B cell (primary cell): ENCODE data around the gene VPS13D. TPM values are rescaled to one million over a fixed set of nuclear protein-coding genes. Genes with fewer than 3 reads are reported as not detected.

Source experiments
- ATAC-seq: fragments of 200-7000 bp; cut with Tn5 transposase; one replicate; pipeline ENCODE4 v1.10.0; 2021; ENCODE audit warnings: low read depth, mild to moderate bottlenecking, moderate number of reproducible peaks, moderate library complexity
- CTCF ChIA-PET: fragments of 350-600 bp; sonication (Branson Sonifier 250); formaldehyde crosslinking; loops from one replicate; lab custom pipeline; 2021; ENCODE audit warnings: antibody characterized with exemption, inconsistent platforms; lab: Charles Lee
- POLR2A ChIA-PET: fragments of 350-600 bp; sonication (Branson Sonifier 250); formaldehyde crosslinking; loops from one replicate; lab custom pipeline; 2021; ENCODE audit warnings: antibody characterized with exemption; lab: Charles Lee
- DNase-seq: peaks from one replicate; pipeline ENCODE4 v3.0.0; 2013
- H2AFZ ChIP-seq: 2 replicates; pipeline ENCODE4 v1.6.1; 2012; ENCODE audit warnings: mild to moderate bottlenecking, low read depth, low read length; ENCODE audit not compliant: insufficient read depth, poor library complexity, severe bottlenecking
- H3K27ac ChIP-seq, 2 donors: 1 replicate in 1 of 2; 2 replicates in 1 of 2; pipeline ENCODE4 v1.5.1; 2012 to 2013; ENCODE audit warnings: low read length in 2 of 2, mild to moderate bottlenecking in 2 of 2, moderate library complexity in 1 of 2
- H3K27me3 ChIP-seq, 4 experiments: fragments of 200-600 bp in 1 of 4; sonication (generic) in 1 of 4; replicated peaks in 1 of 4; 1 replicate in 2 of 4; 2 replicates in 2 of 4; pipeline versions ENCODE4 v1.6.1 to v1.7.0; 2013 to 2016; ENCODE audit warnings: low read length in 3 of 4, mild to moderate bottlenecking in 2 of 4, mixed read lengths in 1 of 4, moderate library complexity in 1 of 4; ENCODE audit not compliant: insufficient read depth in 4 of 4, control insufficient read depth in 3 of 4; ENCODE audit errors: control extremely low read depth in 1 of 4
- H3K36me3 ChIP-seq, 2 experiments: replicated peaks in 1 of 2; 1 replicate in 1 of 2; 2 replicates in 1 of 2; pipeline versions ENCODE4 v1.6.1 to v1.7.1; 2013; ENCODE audit warnings: low read length in 1 of 2; ENCODE audit not compliant: insufficient read depth in 2 of 2, control insufficient read depth in 1 of 2; ENCODE audit errors: control extremely low read depth in 1 of 2, extremely low read depth in 1 of 2
- H3K4me1 ChIP-seq, 2 donors: fragments of 200-600 bp in 1 of 2; sonication (generic) in 1 of 2; 1 replicate in 1 of 2; 2 replicates in 1 of 2; pipeline versions ENCODE4 v1.5.1 to v1.6.1; 2013 to 2017; ENCODE audit warnings: low read length in 2 of 2; ENCODE audit not compliant: control insufficient read depth in 2 of 2, insufficient read depth in 2 of 2
- H3K4me2 ChIP-seq: replicated peaks from 2 replicates; pipeline ENCODE3; 2012; ENCODE audit warnings: mild to moderate bottlenecking, low read depth, low read length; ENCODE audit not compliant: poor library complexity, severe bottlenecking
- H3K4me3 ChIP-seq, 5 experiments: fragments of 200-600 bp in 1 of 5; sonication (generic) in 1 of 5; 1 replicate in 3 of 5; 2 replicates in 2 of 5; pipeline versions ENCODE4 v1.5.1 to v1.7.0; 2011 to 2016; ENCODE audit warnings: low read length in 4 of 5, mild to moderate bottlenecking in 4 of 5, low read depth in 2 of 5, control low read depth in 1 of 5, moderate library complexity in 1 of 5; ENCODE audit not compliant: insufficient read depth in 1 of 5; ENCODE audit errors: control extremely low read depth in 1 of 5, extremely low read depth in 1 of 5
- H3K79me2 ChIP-seq: fragments of 200-600 bp; sonication (generic); one replicate; pipeline ENCODE4 v1.6.0; 2016; ENCODE audit warnings: low read length; ENCODE audit not compliant: control insufficient read depth, insufficient read depth
- H3K9ac ChIP-seq: fragments of 200-600 bp; sonication (generic); 2 replicates; pipeline ENCODE4 v1.6.1; 2017; ENCODE audit warnings: mild to moderate bottlenecking, low read length, moderate library complexity
- H3K9me3 ChIP-seq, 3 donors: one replicate each; pipeline versions ENCODE4 v1.6.1 to v1.7.1; 2013; ENCODE audit warnings: low read length in 2 of 3; ENCODE audit not compliant: control insufficient read depth in 2 of 3, insufficient read depth in 1 of 3; ENCODE audit errors: control extremely low read depth in 1 of 3
- H4K20me1 ChIP-seq: 2 replicates; pipeline ENCODE4 v1.6.0; 2012; ENCODE audit warnings: mild to moderate bottlenecking, low read length; ENCODE audit not compliant: insufficient read depth, control insufficient read depth, poor library complexity, severe bottlenecking
- H3K27ac Mint-ChIP-seq: one replicate; pipeline ENCODE4 v1.8.0; 2021; ENCODE audit warnings: mixed read lengths
- H3K27me3 Mint-ChIP-seq: one replicate; pipeline ENCODE4 v1.8.0; 2021; ENCODE audit warnings: mixed read lengths
- H3K4me1 Mint-ChIP-seq: one replicate; pipeline ENCODE4 v1.8.0; 2021; ENCODE audit warnings: mixed read lengths
- H3K4me3 Mint-ChIP-seq: one replicate; pipeline ENCODE4 v1.8.0; 2021; ENCODE audit warnings: mixed read lengths
- H3K9me3 Mint-ChIP-seq: one replicate; pipeline ENCODE4 v1.8.0; 2022; ENCODE audit warnings: mixed read lengths; ENCODE audit not compliant: insufficient read depth
- EZH2 ChIP-seq: IDR thresholded peaks from 2 replicates; pipeline ENCODE4 v1.6.1; 2012; ENCODE audit warnings: borderline replicate concordance, low read depth, mild to moderate bottlenecking, moderate library complexity, low read length; ENCODE audit not compliant: insufficient read depth, poor library complexity, severe bottlenecking
- WGBS: methylation state at CpG from one replicate; pipeline ENCODE4 v1.1.5; 2013; ENCODE audit warnings: missing lambda C conversion rate; ENCODE audit not compliant: insufficient coverage; 5-methylcytosine and 5-hydroxymethylcytosine counted together
- intact Hi-C: fragments of 100-400 bp; cut with micrococcal nuclease; formaldehyde crosslinking; loops from one replicate; pipeline ENCODE4 v1.10.0; 2022
- polyA plus RNA-seq: library from polyadenylated mRNA; depleted of rRNA; stranded (reverse); fragments of >200 nt; gene quantifications from 2 replicates; pipeline ENCODE4 v1.2.3, GENCODE V29; 2012
- total RNA-seq, 2 donors: library from RNA; stranded (reverse); fragments of 120-200 nt in 1 of 2; gene quantifications; 1 replicate in 1 of 2; 2 replicates in 1 of 2; pipeline versions ENCODE4 v1.2.3 to v1.2.4, GENCODE V29; 2013 to 2022
- TF ChIP-seq, protein P1 (sequence below): fragments of 200-600 bp; IDR thresholded peaks from one replicate; pipeline ENCODE4 v1.8.0; 2022; ENCODE audit warnings: antibody characterized with exemption, mild to moderate bottlenecking

Gene VPS13D
- total and polyA plus RNA-seq, 2 donors (not counting 1 experiment from before 2014, with no cell fraction given): 29.9 to 104 TPM

DNA sequence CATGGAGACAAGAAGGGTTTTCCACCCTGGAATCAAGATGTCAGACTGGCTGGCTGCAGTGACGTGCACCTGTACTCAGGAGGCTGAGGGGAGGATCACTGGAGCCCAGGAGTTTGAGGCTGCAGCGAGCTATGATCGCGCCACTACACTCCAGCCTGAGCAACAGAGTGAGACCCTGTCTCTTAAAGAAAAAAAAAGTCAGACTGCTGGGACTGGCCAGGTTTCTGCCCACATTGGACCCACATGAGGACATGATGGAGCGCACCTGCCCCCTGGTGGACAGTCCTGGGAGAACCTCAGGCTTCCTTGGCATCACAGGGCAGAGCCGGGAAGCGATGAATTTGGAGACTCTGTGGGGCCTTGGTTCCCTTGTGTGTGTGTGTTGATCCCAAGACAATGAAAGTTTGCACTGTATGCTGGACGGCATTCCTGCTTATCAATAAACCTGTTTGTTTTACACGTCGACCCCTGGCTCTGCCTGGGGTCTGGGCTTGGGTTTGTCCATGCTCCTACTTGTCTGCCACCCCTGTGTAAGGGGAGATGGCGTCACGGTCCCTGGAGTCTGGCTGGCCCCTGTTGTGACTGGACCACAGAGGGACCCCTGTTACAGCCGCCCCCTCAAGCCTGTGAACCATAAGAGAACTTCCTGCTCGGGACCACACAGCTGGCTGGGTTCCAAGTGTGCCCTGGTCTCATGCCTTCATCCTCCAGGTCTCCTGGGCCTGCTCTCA, 20.9 kb upstream of the VPS13D start:
- ATAC-seq (peak; percentile 60), DNase-seq (peak; percentile 88)
- 21% methylated on average over 14 of the region's 14 CpGs for WGBS
- H3K27me3 ChIP-seq: no peaks in the 10 kb centered on the region
- no peak for TF ChIP-seq EZH2
- TF ChIP-seq, protein P1, sequence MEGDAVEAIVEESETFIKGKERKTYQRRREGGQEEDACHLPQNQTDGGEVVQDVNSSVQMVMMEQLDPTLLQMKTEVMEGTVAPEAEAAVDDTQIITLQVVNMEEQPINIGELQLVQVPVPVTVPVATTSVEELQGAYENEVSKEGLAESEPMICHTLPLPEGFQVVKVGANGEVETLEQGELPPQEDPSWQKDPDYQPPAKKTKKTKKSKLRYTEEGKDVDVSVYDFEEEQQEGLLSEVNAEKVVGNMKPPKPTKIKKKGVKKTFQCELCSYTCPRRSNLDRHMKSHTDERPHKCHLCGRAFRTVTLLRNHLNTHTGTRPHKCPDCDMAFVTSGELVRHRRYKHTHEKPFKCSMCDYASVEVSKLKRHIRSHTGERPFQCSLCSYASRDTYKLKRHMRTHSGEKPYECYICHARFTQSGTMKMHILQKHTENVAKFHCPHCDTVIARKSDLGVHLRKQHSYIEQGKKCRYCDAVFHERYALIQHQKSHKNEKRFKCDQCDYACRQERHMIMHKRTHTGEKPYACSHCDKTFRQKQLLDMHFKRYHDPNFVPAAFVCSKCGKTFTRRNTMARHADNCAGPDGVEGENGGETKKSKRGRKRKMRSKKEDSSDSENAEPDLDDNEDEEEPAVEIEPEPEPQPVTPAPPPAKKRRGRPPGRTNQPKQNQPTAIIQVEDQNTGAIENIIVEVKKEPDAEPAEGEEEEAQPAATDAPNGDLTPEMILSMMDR: peak; percentile 91
- peaks cover 0 to 18% of the 10 kb centered on the region in 2 experiments for H3K36me3 ChIP-seq
- Mint-ChIP-seq H3K4me3 (peak overlapping the region; percentile 69), H3K9me3 (no peaks in the 10 kb centered on the region), H3K27ac (peak overlapping the region; percentile 92), H3K4me1 (peaks cover 62% of the 10 kb centered on the region), H3K27me3 (no peaks in the 10 kb centered on the region)
- intact Hi-C loops: loop anchor here (1.0 to 2.0 kb wide), 4 partner anchors 21 to 85 kb away; partner anchors contain the start of genes TNFRSF1B and VPS13D
- peaks cover 31 to 61% of the 10 kb centered on the region in 2 donors for H3K4me1 ChIP-seq
- H3K27ac ChIP-seq: peak overlapping the region; percentile 28 to 72
- no peaks in the 10 kb centered on the region for H3K79me2 ChIP-seq
- CTCF ChIA-PET: interaction anchor here (0.7 to 17.5 kb wide), 30 partner anchors 10 to 411 kb away, joined by 3 to 685 read pairs (median 5); no protein-coding TSS in a partner anchor
- H3K4me2 ChIP-seq: peak overlapping the region; percentile 61
- no peaks in the 10 kb centered on the region for H4K20me1 ChIP-seq
- no peak overlapping the region for H3K4me3 ChIP-seq
- no peak overlapping the region for H3K9ac ChIP-seq
- no peak overlapping the region for H2AFZ ChIP-seq
- peaks cover 0 to 4% (median 0%) of the 10 kb centered on the region in 3 donors for H3K9me3 ChIP-seq
- POLR2A ChIA-PET: interaction anchor here (1.3 to 3.2 kb wide), 2 partner anchors 84 to 121 kb away, joined by 3 to 42 read pairs; no protein-coding TSS in a partner anchor

DNA sequence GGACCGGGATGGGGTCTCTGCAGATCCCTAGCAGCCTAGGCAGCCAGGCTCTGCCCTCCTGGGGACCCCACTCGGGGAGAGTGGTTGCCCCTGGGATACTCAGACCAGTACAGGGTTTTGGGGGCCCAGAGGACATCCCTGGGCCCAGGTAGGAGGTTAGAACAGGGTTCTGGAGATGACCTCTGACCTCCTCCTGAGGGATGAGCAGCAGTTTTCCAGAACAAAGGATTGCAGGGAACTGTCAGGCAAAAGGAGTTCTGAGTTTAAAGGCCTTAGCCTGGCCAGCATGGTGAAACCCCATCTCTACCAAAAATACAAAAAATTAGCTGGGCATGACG, 20.4 kb upstream of the VPS13D start:
- ATAC-seq (no peak), DNase-seq (no peak)
- Histone ChIP-seq H3K27ac (peak overlapping the region; percentile 28 to 72), H3K4me1 (peaks cover 31 to 55% of the 10 kb centered on the region in 2 donors), H3K4me3 (no peak overlapping the region), H4K20me1 (no peaks in the 10 kb centered on the region), H3K9me3 (peaks cover 0 to 4% (median 0%) of the 10 kb centered on the region in 3 donors), H3K79me2 (no peaks in the 10 kb centered on the region), H3K27me3 (no peaks in the 10 kb centered on the region), H3K9ac (no peak overlapping the region), H3K4me2 (peak overlapping the region; percentile 61), H2AFZ (no peak overlapping the region), H3K36me3 (peaks cover 0 to 18% of the 10 kb centered on the region in 2 experiments)
- Mint-ChIP-seq H3K9me3 (no peaks in the 10 kb centered on the region), H3K4me3 (no peak overlapping the region), H3K27me3 (no peaks in the 10 kb centered on the region), H3K4me1 (peaks cover 57% of the 10 kb centered on the region), H3K27ac (peak overlapping the region; percentile 92)
- TF ChIP-seq, protein P1: no peak
- no peak for TF ChIP-seq EZH2
- intact Hi-C loops: loop anchor here (1.0 to 2.0 kb wide), 4 partner anchors 21 to 85 kb away; partner anchors contain the start of genes TNFRSF1B and VPS13D
- ChIA-PET POLR2A (interaction anchor here (1.2 to 3.2 kb wide), 4 partner anchors 10 to 122 kb away, joined by 3 to 42 read pairs (median 4); no protein-coding TSS in a partner anchor), CTCF (interaction anchor here (0.7 to 17.5 kb wide), 19 partner anchors 9 to 411 kb away, joined by 3 to 685 read pairs (median 7); no protein-coding TSS in a partner anchor)
- 62% methylated on average over 3 of the region's 3 CpGs for WGBS
